Skeletal muscle satellite cell (primary cell): ENCODE results near the gene WLS.

Experiments
- H3K27me3 ChIP-seq: 2 replicates; pipeline ENCODE4 v1.7.0; 2013; ENCODE audit warnings: low read length; ENCODE audit not compliant: control insufficient read depth, insufficient read depth
- H3K36me3 ChIP-seq: 2 replicates; pipeline ENCODE4 v1.7.0; 2013; ENCODE audit warnings: mild to moderate bottlenecking, control low read depth, low read length; ENCODE audit not compliant: insufficient read depth
- H3K4me1 ChIP-seq: 2 replicates; pipeline ENCODE4 v1.7.0; 2013; ENCODE audit warnings: low read length; ENCODE audit not compliant: control insufficient read depth, insufficient read depth
- H3K4me2 ChIP-seq: 2 replicates; pipeline ENCODE4 v1.7.0; 2013; ENCODE audit warnings: mild to moderate bottlenecking, low read length
- H3K4me3 ChIP-seq: 2 replicates; pipeline ENCODE4 v1.7.0; 2013; ENCODE audit warnings: low read length
- H3K9ac ChIP-seq: 2 replicates; pipeline ENCODE4 v1.7.0; 2013; ENCODE audit warnings: mild to moderate bottlenecking, low read depth, low read length, moderate library complexity
- H3K9me3 ChIP-seq: replicated peaks from 2 replicates; pipeline ENCODE4 v1.7.0; 2013; ENCODE audit warnings: mild to moderate bottlenecking, control low read depth, low read length

WLS gene

DNA sequence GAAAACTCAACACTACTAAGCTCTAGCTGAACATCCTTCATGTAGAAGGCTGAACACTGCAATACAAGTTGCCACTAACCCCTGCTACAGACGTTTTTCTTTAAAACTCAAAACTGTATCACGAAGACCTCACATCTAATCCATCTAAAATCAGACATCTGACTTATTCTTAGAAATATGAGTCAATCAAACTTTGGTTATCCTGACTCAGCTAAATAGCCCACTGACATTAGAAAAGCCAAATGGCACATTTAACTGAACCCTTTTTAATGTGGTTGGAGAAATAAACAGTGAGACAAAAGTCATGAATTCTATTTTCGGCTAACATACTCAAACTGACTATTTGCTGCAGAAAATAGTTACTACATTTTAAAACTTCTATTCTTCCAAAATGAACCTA, 35.6 kb downstream of the WLS start:
- H3K9me3 ChIP-seq: no peaks in the 10 kb centered on the region
- H3K4me2 ChIP-seq: peak overlapping the region; percentile 50
- H3K4me1 ChIP-seq: peaks cover 46% of the 10 kb centered on the region
- no peak overlapping the region for H3K4me3 ChIP-seq
- no peak overlapping the region for H3K9ac ChIP-seq
- H3K36me3 ChIP-seq: peaks cover 3% of the 10 kb centered on the region
- H3K27me3 ChIP-seq: no peaks in the 10 kb centered on the region

DNA sequence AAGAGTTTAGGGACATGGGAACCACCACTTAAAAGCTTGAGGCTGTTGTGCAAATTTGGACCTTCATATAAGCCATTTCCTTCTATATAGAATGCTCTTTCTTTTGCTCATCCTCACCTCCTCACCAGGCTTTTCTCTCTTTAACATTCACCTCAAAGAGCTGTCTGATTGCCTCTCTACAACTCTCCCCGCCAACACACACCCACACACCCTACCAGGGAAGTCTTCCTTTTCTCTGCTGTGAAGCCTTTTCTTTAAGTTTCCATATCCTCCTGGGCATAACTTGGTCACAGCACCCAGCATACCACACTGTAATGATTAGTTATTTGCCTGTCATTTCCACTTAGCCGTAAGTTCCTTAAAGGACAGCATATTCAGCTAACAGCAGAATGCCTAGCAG, 40.6 kb downstream of the WLS start:
- Histone ChIP-seq H3K4me3 (no peak overlapping the region), H3K4me2 (no peak overlapping the region), H3K36me3 (peaks cover 19% of the 10 kb centered on the region), H3K4me1 (peaks cover 5% of the 10 kb centered on the region), H3K9ac (no peak overlapping the region), H3K27me3 (no peaks in the 10 kb centered on the region), H3K9me3 (no peaks in the 10 kb centered on the region)

DNA sequence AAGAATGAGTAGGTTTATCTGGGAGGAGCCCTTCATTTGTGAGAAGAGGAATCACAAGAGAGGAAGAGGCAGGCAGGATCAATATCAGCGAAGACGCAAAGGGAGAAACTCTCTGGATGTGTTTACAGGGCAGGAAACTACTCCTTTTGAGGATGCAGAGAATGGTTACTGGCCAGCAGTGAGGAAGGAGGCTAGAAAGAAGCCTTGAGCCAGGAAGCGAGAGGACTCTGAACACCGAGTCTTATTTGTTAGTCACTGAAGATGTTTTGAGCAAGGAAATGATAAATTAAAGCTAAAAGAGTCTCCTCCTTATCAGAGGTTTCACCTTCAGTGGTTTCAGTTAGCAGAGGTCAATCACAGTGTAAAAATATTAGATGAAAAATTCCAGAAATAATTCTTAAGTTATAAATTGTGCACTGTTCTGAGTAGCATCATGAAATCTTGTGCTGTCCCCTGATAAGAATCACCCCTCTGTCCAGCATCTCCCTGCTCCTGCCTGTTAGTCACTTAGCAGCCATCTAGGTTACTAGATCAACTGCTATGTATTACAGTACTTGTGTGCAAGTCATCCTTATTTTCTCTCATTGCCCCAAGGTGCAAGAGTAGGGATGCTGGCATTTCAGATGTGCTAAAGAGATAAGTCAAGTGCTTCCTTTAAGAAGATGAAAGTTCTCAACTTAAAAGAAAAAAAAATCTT, 43.5 kb downstream of the WLS start:
- H3K36me3 ChIP-seq: peaks cover 21% of the 10 kb centered on the region
- no peak overlapping the region for H3K4me3 ChIP-seq

DNA sequence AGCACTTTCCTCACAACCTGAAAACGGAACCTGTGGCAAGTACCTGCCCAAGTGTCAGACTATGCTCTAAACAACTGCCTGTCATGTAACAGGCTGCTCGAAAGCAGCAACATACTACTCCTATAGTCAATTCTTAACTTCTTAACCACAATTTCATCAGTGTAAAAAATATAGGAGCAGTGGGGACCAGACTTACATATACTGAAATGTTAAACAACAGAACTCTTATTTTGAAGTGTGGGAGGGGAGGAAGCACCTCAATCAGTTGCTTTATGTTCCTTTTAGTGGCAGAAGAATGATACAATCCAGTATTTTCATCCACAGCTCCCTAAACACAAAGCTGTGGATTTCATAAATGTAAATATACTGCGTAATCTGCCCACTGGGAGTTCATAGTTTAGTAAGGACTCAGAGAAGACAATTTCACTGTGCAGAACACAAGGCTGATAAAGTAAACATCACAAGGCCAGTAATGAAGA, 44.2 kb downstream of the WLS start:
- Histone ChIP-seq H3K27me3 (no peaks in the 10 kb centered on the region), H3K9ac (no peak overlapping the region), H3K36me3 (peaks cover 21% of the 10 kb centered on the region), H3K4me2 (no peak overlapping the region), H3K9me3 (no peaks in the 10 kb centered on the region), H3K4me1 (no peaks in the 10 kb centered on the region), H3K4me3 (no peak overlapping the region)

More for the DNA sequence above, 43.5 kb downstream of the WLS start:
- H3K9me3 ChIP-seq: no peaks in the 10 kb centered on the region
- H3K4me2 ChIP-seq: no peak overlapping the region
- no peaks in the 10 kb centered on the region for H3K4me1 ChIP-seq
- H3K9ac ChIP-seq: no peak overlapping the region
- no peaks in the 10 kb centered on the region for H3K27me3 ChIP-seq

DNA sequence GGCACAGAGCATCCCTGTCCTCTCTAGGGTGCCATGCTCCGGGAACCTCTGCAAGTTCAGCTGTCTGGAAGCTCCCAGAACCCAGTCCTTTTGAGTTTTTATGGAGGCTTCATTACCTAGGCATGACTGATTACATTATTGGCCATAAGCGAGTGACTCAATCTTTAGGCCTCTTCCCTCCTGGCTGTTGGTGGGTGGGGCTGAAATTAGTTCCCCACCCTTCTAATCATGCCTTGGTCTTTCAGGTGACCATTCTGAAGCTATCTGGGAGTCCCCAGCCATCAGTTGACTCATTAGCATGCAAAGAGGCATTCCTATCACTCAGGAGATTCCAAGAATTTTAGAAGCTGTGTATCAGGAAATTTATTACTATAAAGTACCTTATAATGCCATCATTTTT, 46.6 kb downstream of the WLS start:
- Histone ChIP-seq H3K4me3 (no peak overlapping the region), H3K4me1 (no peaks in the 10 kb centered on the region), H3K4me2 (no peak overlapping the region), H3K9me3 (no peaks in the 10 kb centered on the region), H3K9ac (no peak overlapping the region), H3K27me3 (no peaks in the 10 kb centered on the region), H3K36me3 (peaks cover 10% of the 10 kb centered on the region)

DNA sequence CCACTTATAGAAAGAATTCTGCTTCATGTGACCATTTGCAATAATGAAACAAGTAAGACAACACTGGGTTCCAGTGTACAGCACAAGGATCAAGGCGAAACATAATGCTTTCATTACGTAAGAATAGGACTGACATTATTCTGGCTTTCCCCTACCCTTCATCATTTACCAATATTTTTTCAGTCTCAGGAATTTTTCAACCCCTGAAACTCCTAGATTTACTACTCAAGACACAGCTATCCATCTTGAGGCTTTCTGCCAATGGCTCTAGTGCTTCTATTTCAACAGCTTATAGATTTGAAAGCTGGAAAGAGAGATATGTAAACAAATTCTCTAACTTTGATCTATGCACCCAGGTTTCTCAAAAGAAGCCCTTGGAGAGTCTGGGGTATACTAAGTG, 48.4 kb downstream of the WLS start:
- no peaks in the 10 kb centered on the region for H3K27me3 ChIP-seq
- H3K9ac ChIP-seq: no peak overlapping the region
- H3K36me3 ChIP-seq: peaks cover 2% of the 10 kb centered on the region
- H3K4me1 ChIP-seq: peaks cover 9% of the 10 kb centered on the region
- no peak overlapping the region for H3K4me3 ChIP-seq
- no peaks in the 10 kb centered on the region for H3K9me3 ChIP-seq
- no peak overlapping the region for H3K4me2 ChIP-seq

DNA sequence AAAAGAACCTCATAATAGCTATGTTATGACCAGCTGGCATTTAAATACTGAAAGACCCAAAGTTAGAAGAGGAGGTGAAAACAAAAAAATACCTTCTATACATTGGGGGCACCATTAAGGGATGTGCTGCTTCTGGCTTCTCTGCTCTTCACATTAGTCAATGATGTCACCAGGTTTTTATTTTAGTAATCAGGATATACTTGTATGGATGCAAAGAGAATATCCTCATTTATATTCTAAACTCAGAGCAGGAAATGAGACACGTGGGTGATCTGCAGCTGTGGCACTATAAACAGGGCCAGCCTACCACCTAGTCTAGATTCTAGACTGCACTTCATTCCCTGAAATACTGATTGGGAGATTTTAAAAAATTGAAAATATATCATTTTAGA, 51.2 kb downstream of the WLS start:
- Histone ChIP-seq H3K36me3 (peaks cover 2% of the 10 kb centered on the region), H3K4me2 (no peak overlapping the region), H3K9me3 (no peaks in the 10 kb centered on the region), H3K9ac (no peak overlapping the region), H3K27me3 (no peaks in the 10 kb centered on the region), H3K4me1 (peaks cover 30% of the 10 kb centered on the region), H3K4me3 (no peak overlapping the region)

DNA sequence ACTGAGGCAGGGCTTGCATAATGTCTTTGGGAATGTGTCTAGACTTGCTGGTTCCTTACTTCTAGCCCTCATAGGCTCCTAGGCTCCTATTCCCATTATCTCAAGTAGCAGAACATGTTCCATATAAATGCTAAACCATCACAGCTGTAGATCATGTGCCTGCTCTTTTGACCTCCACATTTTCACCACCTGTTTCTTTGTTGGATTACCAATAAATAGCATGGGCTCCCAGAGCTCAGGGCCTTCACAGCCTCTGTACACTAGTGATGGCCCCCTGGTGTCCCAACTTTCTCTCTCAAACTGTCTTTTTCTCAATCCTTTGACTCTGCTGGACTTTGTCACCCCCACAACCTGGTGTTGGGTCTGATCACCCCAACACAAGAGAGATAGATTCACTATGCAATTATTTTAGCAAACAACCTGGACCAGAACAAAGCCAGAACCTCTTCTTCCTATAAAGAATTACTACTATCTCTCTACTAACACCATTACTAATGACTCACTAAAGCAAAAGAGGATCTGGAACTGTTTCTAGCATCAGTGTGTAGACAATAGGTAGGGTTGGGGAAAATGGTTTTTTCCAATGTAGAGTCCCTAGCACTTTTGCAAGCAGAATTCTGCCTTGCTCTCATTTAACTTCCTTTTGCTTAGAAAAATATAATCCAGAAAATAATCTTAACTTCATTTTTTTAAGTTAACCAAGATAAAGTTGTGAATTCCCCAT, 51.7 kb downstream of the WLS start:
- H3K27me3 ChIP-seq: no peaks in the 10 kb centered on the region
- H3K9ac ChIP-seq: no peak overlapping the region
- H3K9me3 ChIP-seq: no peaks in the 10 kb centered on the region
- H3K4me1 ChIP-seq: peaks cover 36% of the 10 kb centered on the region
- peaks cover 4% of the 10 kb centered on the region for H3K36me3 ChIP-seq
- H3K4me3 ChIP-seq: no peak overlapping the region
- H3K4me2 ChIP-seq: no peak overlapping the region

DNA sequence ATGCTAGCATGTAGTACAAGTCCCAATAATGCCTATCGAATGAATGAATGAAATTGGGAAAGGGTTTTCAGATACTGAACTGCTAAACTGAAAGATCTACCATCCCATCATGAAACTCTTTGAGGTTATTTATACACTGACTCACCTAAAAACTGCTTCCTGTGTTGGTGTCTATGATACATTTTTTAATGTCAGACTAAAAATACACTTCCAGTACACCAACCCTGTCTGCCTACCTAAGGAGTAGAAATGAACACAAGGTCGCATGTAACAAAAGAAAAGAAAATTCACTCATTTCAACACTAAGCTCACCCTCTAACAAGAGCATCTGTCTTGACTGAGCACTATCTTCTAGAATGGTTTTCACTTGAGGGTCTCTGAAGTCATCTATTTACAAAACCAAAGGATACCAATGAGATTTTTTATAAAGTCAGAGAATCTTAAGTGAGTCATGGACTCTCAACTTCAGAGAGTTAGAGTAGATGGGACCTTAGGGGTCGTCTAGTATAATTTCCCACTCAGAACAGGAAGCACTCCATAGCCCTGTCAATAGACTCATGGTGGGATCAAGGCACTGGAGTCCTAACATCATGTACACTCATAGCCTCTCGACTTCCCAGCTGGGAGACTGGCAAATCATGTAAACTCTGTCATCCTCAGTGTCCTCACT, 53.4 kb downstream of the WLS start:
- Histone ChIP-seq H3K4me1 (peaks cover 51% of the 10 kb centered on the region), H3K27me3 (no peaks in the 10 kb centered on the region), H3K4me2 (peak overlapping the region; percentile 46), H3K4me3 (no peak overlapping the region), H3K36me3 (peaks cover 3% of the 10 kb centered on the region), H3K9me3 (no peaks in the 10 kb centered on the region), H3K9ac (peak overlapping the region; percentile 6)

DNA sequence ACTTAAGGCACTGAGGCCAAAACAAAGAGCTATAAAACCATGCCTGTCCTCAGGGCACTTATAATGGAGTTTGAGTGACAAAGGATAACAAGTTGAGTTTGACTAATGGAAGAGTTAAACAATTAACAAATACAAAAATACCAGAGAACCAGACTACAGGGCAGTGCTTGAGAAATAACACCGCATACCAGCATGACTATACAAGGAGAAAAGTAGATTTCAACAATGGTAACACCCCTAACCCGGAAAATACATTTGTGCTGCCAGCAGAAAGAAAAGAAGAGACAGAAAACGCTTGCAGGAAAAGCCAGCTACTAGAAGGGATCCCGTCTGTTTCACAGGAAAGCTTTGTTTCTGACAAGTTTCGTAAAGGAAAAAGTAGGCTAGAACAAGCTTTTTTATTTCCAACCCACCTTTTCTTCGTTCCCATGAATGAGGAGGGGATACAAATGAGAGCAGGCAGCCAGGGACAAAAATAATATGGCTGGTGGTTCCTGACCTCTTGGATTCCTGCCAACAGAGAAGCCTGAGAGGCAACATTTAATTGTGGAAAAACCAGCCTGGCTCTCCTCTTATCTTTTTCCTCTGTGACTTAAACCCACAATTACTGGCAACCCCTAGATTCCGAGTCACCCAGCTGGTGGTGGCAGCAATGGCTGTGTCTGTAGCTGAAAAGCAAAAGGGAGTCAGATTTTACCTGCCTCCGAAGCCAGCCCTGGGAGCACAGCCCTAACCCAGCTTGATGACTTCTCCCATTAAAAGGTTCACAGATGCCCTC, 56.5 kb downstream of the WLS start:
- Histone ChIP-seq H3K4me3 (no peak overlapping the region), H3K9ac (no peak overlapping the region), H3K4me1 (peaks cover 64% of the 10 kb centered on the region)

DNA sequence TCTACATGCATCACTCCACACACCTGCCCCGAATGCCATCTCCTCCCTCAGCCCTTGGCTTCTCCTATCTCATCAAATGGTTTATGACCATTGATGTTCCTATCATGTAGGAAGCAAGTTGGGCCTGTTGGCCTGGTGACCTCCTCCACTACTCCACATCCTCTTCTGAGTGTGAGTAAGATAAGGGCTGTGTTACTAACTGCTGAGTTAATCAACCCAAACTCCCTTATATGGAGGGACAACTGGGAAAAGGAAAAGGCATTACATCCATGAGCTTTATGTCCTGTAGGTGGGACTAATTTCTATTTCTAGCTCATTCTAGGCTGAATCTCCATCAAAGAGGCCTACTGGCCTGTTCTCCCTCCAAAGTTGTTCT, 57.6 kb downstream of the WLS start:
- H3K27me3 ChIP-seq: no peaks in the 10 kb centered on the region
- H3K36me3 ChIP-seq: peaks cover 3% of the 10 kb centered on the region
- peak overlapping the region; percentile 19 for H3K9ac ChIP-seq
- H3K4me3 ChIP-seq: peak overlapping the region; percentile 24
- no peaks in the 10 kb centered on the region for H3K9me3 ChIP-seq
- peak overlapping the region; percentile 81 for H3K4me2 ChIP-seq
- H3K4me1 ChIP-seq: peaks cover 63% of the 10 kb centered on the region

More for the DNA sequence above, 56.5 kb downstream of the WLS start:
- no peak overlapping the region for H3K4me2 ChIP-seq
- H3K9me3 ChIP-seq: no peaks in the 10 kb centered on the region
- H3K27me3 ChIP-seq: no peaks in the 10 kb centered on the region
- H3K36me3 ChIP-seq: peaks cover 3% of the 10 kb centered on the region
